ENCODE measurements around the gene RASA3. TPM values are rescaled to one million over a fixed set of nuclear protein-coding genes. Genes with fewer than 3 reads are reported as not detected.
"Not testable (repeated sequence)": the region's sequence is repeated elsewhere in the genome, so short reads cannot be mapped to it uniquely, and the experiment has no call there.

The RASA3 gene
- total RNA-seq = 265 TPM
- 100 to 1,000 TPM in 1 of 4 donors, 10 to 100 TPM in 3; 93.8 to 116 (median 99.6) TPM for polyA plus RNA-seq

DNA sequence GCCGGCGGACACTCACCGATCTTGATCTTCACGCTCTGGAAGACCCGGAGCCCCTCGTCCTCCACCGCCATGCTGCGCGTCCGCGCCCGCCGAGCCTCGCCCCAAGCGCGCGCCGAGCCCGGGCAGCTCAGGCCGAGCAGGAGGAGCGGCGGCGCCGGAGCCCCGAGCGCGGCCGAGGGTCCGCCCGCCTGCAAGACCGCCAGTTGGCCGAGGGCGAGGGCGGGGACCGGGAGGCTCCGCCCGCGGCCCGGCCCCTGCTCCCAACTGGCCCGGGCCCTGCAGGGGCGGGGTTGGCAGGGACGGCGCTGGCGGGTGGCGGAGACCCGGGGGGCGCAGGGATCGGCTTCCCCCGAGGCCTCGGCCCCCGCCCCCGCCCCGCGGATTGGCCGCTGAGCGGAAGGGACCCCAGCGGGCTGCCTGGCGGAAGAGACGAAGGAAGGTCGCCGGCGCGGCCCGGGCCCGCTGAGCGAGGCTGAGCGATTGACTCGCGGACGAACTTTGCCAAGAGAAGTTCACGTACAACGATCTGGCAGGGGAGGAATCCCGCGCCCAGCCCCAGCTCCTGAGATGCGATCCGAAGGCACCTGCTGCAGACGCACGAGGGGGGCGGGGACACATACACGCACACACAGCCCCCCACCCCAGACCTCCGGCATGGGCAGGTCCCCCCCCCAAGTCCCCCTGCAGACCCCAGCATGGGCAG lies at the start of gene RASA3:
Gene RASA3 (minus strand): TSS at position 205 of the 703 bp plus-strand sequence. CDS start 134 bp downstream, at position 71.
- H3K36me3 ChIP-seq (ENCODE audit: control insufficient read depth, insufficient read depth, low read length) = peaks cover 8% of the 10 kb centered on the region
- Mint-ChIP-seq H3K4me3 (peak within 1 kb of the TSS; percentile 97 to 100 (median 99)), H3K27ac (peak within 1 kb of the TSS; percentile 99), H3K4me1 (peaks cover 12 to 66% (median 42%) of the 10 kb centered on the region in 4 donors), H3K36me3 (peaks cover 24% of the 10 kb centered on the region), H3K27me3 (no peaks in the 10 kb centered on the region), H3K9me3 (peaks cover 0 to 8% (median 0%) of the 10 kb centered on the region in 7 donors)
- peak within 1 kb of the TSS; percentile 97 for H3K4me3 ChIP-seq (ENCODE audit: low read depth, low read length)
- peaks cover 37% of the 10 kb centered on the region for H3K4me1 ChIP-seq (ENCODE audit: control insufficient read depth, insufficient read depth, low read length, poor library complexity, severe bottlenecking)
- H3K9me3 ChIP-seq (ENCODE audit: control insufficient read depth in 2 of 2, low read length in 2 of 2) = no peaks in the 10 kb centered on the region
- peak within 1 kb of the TSS; percentile 88 for H3K27ac ChIP-seq (ENCODE audit: insufficient read depth, low read length, poor library complexity, severe bottlenecking)
- no peaks in the 10 kb centered on the region for H3K27me3 ChIP-seq (ENCODE audit: control insufficient read depth, insufficient read depth, low read length)
- DNase-seq (peak; percentile 65 to 78 (median 73)), ATAC-seq (ENCODE audit: low read depth in 2 of 2) (peak; percentile 42 to 46)

- Mint-ChIP-seq H3K9me3 (peaks cover 0 to 5% (median under 1%) of the 10 kb centered on the region in 7 donors), H3K4me3 (peak within 1 kb of the TSS in 1 of 4 donors; percentile 17), H3K27me3 (peaks cover 15% of the 10 kb centered on the region), H3K27ac (peak within 1 kb of the TSS in 1 of 3 donors; percentile 85), H3K4me1 (peaks cover 8 to 50% (median 15%) of the 10 kb centered on the region in 4 donors), H3K36me3 (no peaks in the 10 kb centered on the region)
- Histone ChIP-seq H3K4me1 (ENCODE audit: control insufficient read depth, insufficient read depth, low read length, poor library complexity, severe bottlenecking) (peaks cover 17% of the 10 kb centered on the region), H3K27ac (ENCODE audit: insufficient read depth, low read length, poor library complexity, severe bottlenecking) (no peak within 1 kb of the TSS), H3K4me3 (ENCODE audit: low read depth, low read length) (no peak within 1 kb of the TSS), H3K9me3 (ENCODE audit: control insufficient read depth in 2 of 2, low read length in 2 of 2) (no peaks in the 10 kb centered on the region), H3K36me3 (ENCODE audit: control insufficient read depth, insufficient read depth, low read length) (no peaks in the 10 kb centered on the region), H3K27me3 (ENCODE audit: control insufficient read depth, insufficient read depth, low read length) (no peaks in the 10 kb centered on the region)
- no peak for ATAC-seq (ENCODE audit: low read depth in 2 of 2)
- DNase-seq = no peak
These were observed 46.8 kb upstream of the RASA3 start, which contains the start of gene CFAP97D2 for GRCh38 chr13:114179087-114179658. Gene CFAP97D2, plus strand, starts transcription at chr13:114179257. Its CDS starts 74 bp downstream, at chr13:114179331.

DNA sequence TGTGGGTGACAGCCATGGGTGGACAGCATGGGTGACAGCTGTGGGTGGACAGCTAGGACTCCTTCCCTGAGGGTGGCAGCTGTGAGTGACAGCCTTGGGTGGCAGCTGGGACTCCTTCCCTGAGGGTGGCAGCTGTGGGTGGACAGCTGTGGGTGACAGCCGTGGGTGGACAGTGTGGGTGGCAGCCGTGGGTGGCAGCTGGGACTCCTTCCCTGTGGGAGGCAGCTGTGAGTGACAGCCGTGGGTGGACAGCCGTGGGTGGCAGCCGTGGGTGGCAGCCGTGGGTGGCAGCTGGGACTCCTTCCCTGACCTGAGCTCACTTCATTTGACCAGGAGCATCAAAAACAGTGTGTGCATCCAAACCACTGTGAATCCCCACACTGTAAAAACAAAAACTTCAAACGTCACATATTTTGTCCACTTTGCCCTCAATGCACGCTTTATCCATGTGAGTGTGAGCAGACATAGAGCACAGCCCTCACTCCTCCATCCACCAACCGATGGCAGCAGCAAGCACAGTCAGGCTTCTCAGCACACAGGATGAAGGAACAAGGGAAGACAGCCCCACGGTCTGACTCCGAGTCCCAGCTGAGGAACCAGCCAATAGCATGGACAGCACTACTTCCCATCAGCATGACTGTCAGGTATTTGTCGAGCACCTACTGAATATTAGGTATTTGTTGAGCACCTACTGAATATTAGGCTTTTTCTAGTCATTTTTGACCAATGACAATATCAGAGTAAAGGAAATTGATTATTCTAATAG lies 45.0 kb upstream of the RASA3 start:
- H3K9me3 Mint-ChIP-seq = peaks cover 0 to 11% (median 0%) of the 10 kb centered on the region in 7 donors
- no peak overlapping the region for H3K4me3 Mint-ChIP-seq
- Histone ChIP-seq H3K27me3 (ENCODE audit: control insufficient read depth, insufficient read depth, low read length) (no peaks in the 10 kb centered on the region), H3K4me3 (ENCODE audit: low read depth, low read length) (no peak overlapping the region), H3K27ac (ENCODE audit: insufficient read depth, low read length, poor library complexity, severe bottlenecking) (no peak overlapping the region), H3K36me3 (ENCODE audit: control insufficient read depth, insufficient read depth, low read length) (no peaks in the 10 kb centered on the region), H3K4me1 (ENCODE audit: control insufficient read depth, insufficient read depth, low read length, poor library complexity, severe bottlenecking) (peaks cover 17% of the 10 kb centered on the region), H3K9me3 (ENCODE audit: control insufficient read depth in 2 of 2, low read length in 2 of 2) (peaks cover 6 to 13% of the 10 kb centered on the region in 2 experiments)
- ATAC-seq (ENCODE audit: low read depth in 2 of 2) = no peak
- H3K27ac Mint-ChIP-seq = peak overlapping the region in 2 of 3 donors; percentile 77 to 84
- peaks cover 8 to 46% (median 13%) of the 10 kb centered on the region in 4 donors for H3K4me1 Mint-ChIP-seq
- no peak for DNase-seq
- peaks cover 15% of the 10 kb centered on the region for H3K27me3 Mint-ChIP-seq
- peaks cover 6% of the 10 kb centered on the region for H3K36me3 Mint-ChIP-seq

DNA sequence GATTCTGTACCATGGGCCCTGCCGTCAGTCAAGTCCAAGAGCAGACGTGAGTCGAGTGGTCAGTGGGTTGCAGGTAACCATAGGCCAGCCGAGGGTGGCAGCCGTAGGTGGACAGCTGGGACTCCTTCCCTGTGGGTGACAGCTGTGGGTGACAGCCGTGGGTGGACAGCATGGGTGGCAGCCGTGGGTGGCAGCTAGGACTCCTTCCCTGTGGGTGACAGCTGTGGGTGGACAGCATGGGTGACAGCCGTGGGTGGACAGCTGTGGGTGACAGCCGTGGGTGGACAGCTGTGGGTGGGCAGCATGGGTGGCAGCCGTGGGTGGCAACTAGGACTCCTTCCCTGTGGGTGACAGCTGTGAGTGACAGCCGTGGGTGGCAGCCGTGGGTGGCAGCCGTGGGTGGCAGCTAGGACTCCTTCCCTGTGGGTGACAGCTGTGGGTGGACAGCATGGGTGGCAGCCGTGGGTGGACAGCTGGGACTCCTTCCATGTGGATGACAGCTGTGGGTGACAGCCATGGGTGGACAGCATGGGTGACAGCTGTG lies 44.0 kb upstream of the RASA3 start:
- ATAC-seq (ENCODE audit: low read depth in 2 of 2); H3K27ac Mint-ChIP-seq; H3K27ac ChIP-seq (ENCODE audit: insufficient read depth, low read length, poor library complexity, severe bottlenecking); H3K36me3 Mint-ChIP-seq; H3K4me3 Mint-ChIP-seq; H3K36me3 ChIP-seq (ENCODE audit: control insufficient read depth, insufficient read depth, low read length); DNase-seq; H3K27me3 ChIP-seq (ENCODE audit: control insufficient read depth, insufficient read depth, low read length); H3K4me3 ChIP-seq (ENCODE audit: low read depth, low read length): not testable (repeated sequence)
- H3K9me3 Mint-ChIP-seq = peaks cover 0 to 16% (median 2%) of the 10 kb centered on the region in 7 donors
- peaks cover 6 to 13% of the 10 kb centered on the region in 2 experiments for H3K9me3 ChIP-seq (ENCODE audit: control insufficient read depth in 2 of 2, low read length in 2 of 2)
- H3K4me1 Mint-ChIP-seq = peaks cover 8 to 46% (median 13%) of the 10 kb centered on the region in 4 donors
- peaks cover 17% of the 10 kb centered on the region for H3K4me1 ChIP-seq (ENCODE audit: control insufficient read depth, insufficient read depth, low read length, poor library complexity, severe bottlenecking)
- H3K27me3 Mint-ChIP-seq = peaks cover 15% of the 10 kb centered on the region

DNA sequence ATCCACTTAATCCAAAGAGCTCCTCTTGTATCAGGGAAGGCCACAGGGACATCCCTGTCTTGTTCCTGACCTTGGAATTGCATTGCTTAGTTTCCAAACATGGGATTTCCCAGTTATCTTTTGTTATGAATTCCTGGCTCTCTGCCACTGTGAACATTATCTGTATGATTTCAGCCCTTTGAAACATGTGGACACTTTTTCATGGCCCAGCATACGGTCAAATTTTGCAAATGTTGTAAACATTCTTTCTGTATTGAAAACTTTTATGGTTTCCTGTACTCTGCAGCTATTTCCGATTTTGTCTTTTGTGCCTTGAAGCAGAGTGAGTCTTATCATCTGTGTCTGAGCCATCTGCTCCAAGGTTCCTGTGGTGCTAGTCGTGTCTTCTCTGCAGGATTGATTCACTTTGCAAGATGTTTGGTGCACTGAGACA lies 42.1 kb upstream of the RASA3 start:
- peaks cover 6 to 13% of the 10 kb centered on the region in 2 experiments for H3K9me3 ChIP-seq (ENCODE audit: control insufficient read depth in 2 of 2, low read length in 2 of 2)
- H3K4me1 Mint-ChIP-seq = peaks cover 0 to 31% (median 5%) of the 10 kb centered on the region in 4 donors
- H3K4me1 ChIP-seq (ENCODE audit: control insufficient read depth, insufficient read depth, low read length, poor library complexity, severe bottlenecking) = peaks cover 17% of the 10 kb centered on the region
- peaks cover 7% of the 10 kb centered on the region for H3K27me3 Mint-ChIP-seq
- peak overlapping the region in 2 of 4 donors; percentile 29 to 40 for H3K4me3 Mint-ChIP-seq
- H3K27ac ChIP-seq (ENCODE audit: insufficient read depth, low read length, poor library complexity, severe bottlenecking) = no peak overlapping the region
- peaks cover 0 to 16% (median 2%) of the 10 kb centered on the region in 7 donors for H3K9me3 Mint-ChIP-seq
- H3K4me3 ChIP-seq (ENCODE audit: low read depth, low read length) = no peak overlapping the region
- H3K36me3 Mint-ChIP-seq = peaks cover 6% of the 10 kb centered on the region
- H3K36me3 ChIP-seq (ENCODE audit: control insufficient read depth, insufficient read depth, low read length) = no peaks in the 10 kb centered on the region
- no peak for ATAC-seq (ENCODE audit: low read depth in 2 of 2)
- H3K27ac Mint-ChIP-seq = peak overlapping the region; percentile 16 to 80 (median 52)
- DNase-seq = no peak
- no peaks in the 10 kb centered on the region for H3K27me3 ChIP-seq (ENCODE audit: control insufficient read depth, insufficient read depth, low read length)

GRCh38 chr13:114173745-114174144 lies 41.3 kb upstream of the RASA3 start:
- H3K27ac ChIP-seq (ENCODE audit: insufficient read depth, low read length, poor library complexity, severe bottlenecking) = no peak overlapping the region
- Mint-ChIP-seq H3K27ac (no peak overlapping the region), H3K4me1 (peaks cover 0 to 30% (median 7%) of the 10 kb centered on the region in 4 donors), H3K27me3 (peaks cover 5% of the 10 kb centered on the region), H3K4me3 (no peak overlapping the region), H3K9me3 (peaks cover 0 to 16% (median 2%) of the 10 kb centered on the region in 7 donors), H3K36me3 (peaks cover 6% of the 10 kb centered on the region)
- DNase-seq = no peak
- peaks cover 17% of the 10 kb centered on the region for H3K4me1 ChIP-seq (ENCODE audit: control insufficient read depth, insufficient read depth, low read length, poor library complexity, severe bottlenecking)
- H3K4me3 ChIP-seq (ENCODE audit: low read depth, low read length) = no peak overlapping the region
- H3K27me3 ChIP-seq (ENCODE audit: control insufficient read depth, insufficient read depth, low read length) = no peaks in the 10 kb centered on the region
- no peak for ATAC-seq (ENCODE audit: low read depth in 2 of 2)
- H3K9me3 ChIP-seq (ENCODE audit: control insufficient read depth in 2 of 2, low read length in 2 of 2) = peaks cover 6 to 13% of the 10 kb centered on the region in 2 experiments
- H3K36me3 ChIP-seq (ENCODE audit: control insufficient read depth, insufficient read depth, low read length) = no peaks in the 10 kb centered on the region

- Mint-ChIP-seq H3K27me3 (peaks cover under 1% of the 10 kb centered on the region), H3K36me3 (peaks cover 6% of the 10 kb centered on the region), H3K27ac (peak overlapping the region in 1 of 3 donors; percentile 38), H3K4me3 (no peak overlapping the region), H3K9me3 (peaks cover 0 to 16% (median 3%) of the 10 kb centered on the region in 7 donors), H3K4me1 (peaks cover 0 to 28% (median 8%) of the 10 kb centered on the region in 4 donors)
- Histone ChIP-seq H3K4me3 (ENCODE audit: low read depth, low read length) (no peak overlapping the region), H3K4me1 (ENCODE audit: control insufficient read depth, insufficient read depth, low read length, poor library complexity, severe bottlenecking) (peaks cover 14% of the 10 kb centered on the region), H3K9me3 (ENCODE audit: control insufficient read depth in 2 of 2, low read length in 2 of 2) (peaks cover 6 to 13% of the 10 kb centered on the region in 2 experiments), H3K27me3 (ENCODE audit: control insufficient read depth, insufficient read depth, low read length) (no peaks in the 10 kb centered on the region), H3K27ac (ENCODE audit: insufficient read depth, low read length, poor library complexity, severe bottlenecking) (no peak overlapping the region), H3K36me3 (ENCODE audit: control insufficient read depth, insufficient read depth, low read length) (no peaks in the 10 kb centered on the region)
- no peak for DNase-seq
- no peak for ATAC-seq (ENCODE audit: low read depth in 2 of 2)
These were observed 40.8 kb upstream of the RASA3 start for GRCh38 chr13:114173272-114173671.

All from CD4-positive, CD25-positive, alpha-beta regulatory T cell (primary cell).